ENCODE measurements around the gene HHATL.

DNA sequence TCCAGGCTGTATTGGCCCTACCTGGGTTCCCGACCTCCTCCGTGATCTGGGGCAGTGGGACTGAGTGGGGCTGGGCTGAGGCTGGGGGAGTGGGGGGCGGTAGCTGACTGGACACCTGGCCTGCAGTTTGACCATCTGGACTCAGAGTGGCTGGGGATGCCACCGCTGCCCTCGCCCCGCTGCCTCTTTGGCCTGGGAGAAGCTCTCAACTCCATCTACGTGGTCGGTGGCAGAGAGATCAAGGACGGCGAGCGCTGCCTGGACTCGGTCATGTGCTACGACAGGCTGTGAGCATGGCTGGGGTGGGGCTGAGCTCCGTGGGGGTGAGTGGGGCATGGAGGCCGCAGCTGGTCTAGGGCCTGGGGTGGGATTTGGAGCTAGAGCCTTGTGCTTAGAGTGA, 14.6 kb downstream of the HHATL start:
- no peak for TF ChIP-seq POLR2A (IDR thresholded peaks at IDR 0.05; ENCODE audit: low read length)
- TF ChIP-seq GATA1 (IDR thresholded peaks at IDR 0.05; ENCODE audit: low read depth, low read length): no peak

All from erythroblast (primary cell).